ENCODE results near the gene WNT7A. TPM values are rescaled to one million over a fixed set of nuclear protein-coding genes. Genes with fewer than 3 reads are reported as not detected.

The WNT7A gene
- total and polyA plus RNA-seq, 2 donors (not counting 3 experiments of a cell fraction or from before 2014, with no cell fraction given), result not detected

DNA sequence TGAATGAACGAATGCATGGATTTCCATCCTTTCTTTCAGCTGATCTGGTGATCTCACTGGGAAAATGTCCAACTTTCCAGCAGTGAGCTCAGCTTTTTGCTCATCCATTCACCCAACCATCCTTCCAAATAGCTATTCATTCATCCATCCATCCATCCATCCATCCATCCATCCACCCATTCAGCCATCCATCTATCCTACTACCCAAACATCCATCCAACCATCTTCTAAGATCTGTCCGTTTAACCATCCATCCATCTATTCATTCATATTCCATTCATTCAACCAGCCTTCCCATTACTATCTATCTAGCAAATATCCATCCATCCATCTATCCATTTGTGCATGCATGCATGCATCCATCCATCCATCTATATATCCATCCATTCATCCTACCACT lies 39.4 kb downstream of the WNT7A start:
- Histone ChIP-seq H3K9ac (replicated peaks; ENCODE audit: extremely low read depth, insufficient read depth, low read length) (no peak overlapping the region), H2AFZ (ENCODE audit: low read depth, low read length) (no peak overlapping the region), H3K9me1 (replicated peaks; ENCODE audit: control insufficient read depth, extremely low read depth, insufficient read depth, low read length) (no peaks in the 10 kb centered on the region), H3K27ac (ENCODE audit: insufficient read depth, low read depth, low read length) (no peak overlapping the region), H3K9me3 (replicated peaks; ENCODE audit: control insufficient read depth, insufficient read depth, low read length) (no peaks in the 10 kb centered on the region), H3K4me1 (ENCODE audit: control insufficient read depth, extremely low read depth, insufficient read depth, low read length) (no peaks in the 10 kb centered on the region), H3K79me2 (ENCODE audit: control insufficient read depth, insufficient read depth, low read length) (no peaks in the 10 kb centered on the region), H3K36me3 (ENCODE audit: control insufficient read depth in 2 of 2, extremely low read depth in 1 of 2, insufficient read depth in 2 of 2, low read length in 2 of 2) (no peaks in the 10 kb centered on the region), H4K20me1 (replicated peaks; ENCODE audit: control insufficient read depth, extremely low read depth, insufficient read depth, low read length) (no peaks in the 10 kb centered on the region), H3K27me3 (ENCODE audit: control insufficient read depth in 2 of 2, insufficient read depth in 2 of 2, low read length in 2 of 2) (no peaks in the 10 kb centered on the region), H3K4me2 (ENCODE audit: insufficient read depth, low read length) (no peak overlapping the region), H3K4me3 (replicated peaks in 1 of 3; ENCODE audit: insufficient read depth in 1 of 3, low read depth in 1 of 3, low read length in 3 of 3) (no peak overlapping the region)
- TF ChIP-seq, protein P1, sequence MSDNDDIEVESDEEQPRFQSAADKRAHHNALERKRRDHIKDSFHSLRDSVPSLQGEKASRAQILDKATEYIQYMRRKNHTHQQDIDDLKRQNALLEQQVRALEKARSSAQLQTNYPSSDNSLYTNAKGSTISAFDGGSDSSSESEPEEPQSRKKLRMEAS (IDR thresholded peaks at IDR 0.05; ENCODE audit: insufficient read depth, insufficient read length), result no peak
- TF ChIP-seq POLR2AphosphoS5 (IDR thresholded peaks at IDR 0.05; ENCODE audit: insufficient read depth, low read depth, low read length) (no peak), JUN (IDR thresholded peaks at IDR 0.05; ENCODE audit: borderline replicate concordance, insufficient read depth, insufficient read length, low read depth) (no peak), GATA2 (IDR thresholded peaks at IDR 0.05; ENCODE audit: insufficient read depth, insufficient read length, low read depth, low read length) (no peak), FOS (IDR thresholded peaks at IDR 0.05; ENCODE audit: borderline replicate concordance, insufficient read depth, low read length) (no peak), POLR2A (IDR thresholded peaks at IDR 0.05; ENCODE audit: low read depth, low read length) (no peak), MYC (IDR thresholded peaks at IDR 0.05; ENCODE audit: low read depth, low read length) (no peak), EZH2 (IDR thresholded peaks at IDR 0.05; ENCODE audit: borderline replicate concordance, low read depth, low read length, severe bottlenecking) (no peak)
- TF ChIP-seq, protein P2, sequence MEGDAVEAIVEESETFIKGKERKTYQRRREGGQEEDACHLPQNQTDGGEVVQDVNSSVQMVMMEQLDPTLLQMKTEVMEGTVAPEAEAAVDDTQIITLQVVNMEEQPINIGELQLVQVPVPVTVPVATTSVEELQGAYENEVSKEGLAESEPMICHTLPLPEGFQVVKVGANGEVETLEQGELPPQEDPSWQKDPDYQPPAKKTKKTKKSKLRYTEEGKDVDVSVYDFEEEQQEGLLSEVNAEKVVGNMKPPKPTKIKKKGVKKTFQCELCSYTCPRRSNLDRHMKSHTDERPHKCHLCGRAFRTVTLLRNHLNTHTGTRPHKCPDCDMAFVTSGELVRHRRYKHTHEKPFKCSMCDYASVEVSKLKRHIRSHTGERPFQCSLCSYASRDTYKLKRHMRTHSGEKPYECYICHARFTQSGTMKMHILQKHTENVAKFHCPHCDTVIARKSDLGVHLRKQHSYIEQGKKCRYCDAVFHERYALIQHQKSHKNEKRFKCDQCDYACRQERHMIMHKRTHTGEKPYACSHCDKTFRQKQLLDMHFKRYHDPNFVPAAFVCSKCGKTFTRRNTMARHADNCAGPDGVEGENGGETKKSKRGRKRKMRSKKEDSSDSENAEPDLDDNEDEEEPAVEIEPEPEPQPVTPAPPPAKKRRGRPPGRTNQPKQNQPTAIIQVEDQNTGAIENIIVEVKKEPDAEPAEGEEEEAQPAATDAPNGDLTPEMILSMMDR (IDR thresholded peaks at IDR 0.05; ENCODE audit: extremely low read depth in 1 of 2, insufficient read depth in 1 of 2, low read depth in 1 of 2, low read length in 2 of 2), result no peak
- DNase-seq (ENCODE audit: low read depth, low spot score) (no peak), FAIRE-seq (no peak)
- CTCF ChIA-PET, result no interaction called here
- dilution Hi-C loops (cut with MboI; ENCODE audit: extremely low pct_ligation_motif_present, low sequenced_read_pairs), result no loop called here
- POLR2A ChIA-PET, result no interaction called here
- no TSS peak for BruUV-seq (replicated peaks)
- intact Hi-C loops (cut with micrococcal nuclease), result no loop called here
